IPS-15b (cell line): Measurements from ENCODE around the gene DACT2.

ENCODE experiments used
- H3K27me3 ChIP-seq: one replicate; pipeline ENCODE4 v1.6.1; 2013; ENCODE audit warnings: low read length; ENCODE audit not compliant: control insufficient read depth, insufficient read depth
- H3K36me3 ChIP-seq: one replicate; pipeline ENCODE4 v1.6.1; 2013; ENCODE audit warnings: low read length; ENCODE audit not compliant: control insufficient read depth, insufficient read depth
- H3K4me1 ChIP-seq: one replicate; pipeline ENCODE4 v1.6.1; 2013; ENCODE audit warnings: mild to moderate bottlenecking, low read length; ENCODE audit not compliant: control insufficient read depth, insufficient read depth
- H3K4me3 ChIP-seq: one replicate; pipeline ENCODE4 v1.5.1; 2013; ENCODE audit warnings: low read depth, low read length
- H3K9ac ChIP-seq: one replicate; pipeline ENCODE4 v1.6.1; 2013; ENCODE audit warnings: low read depth, mild to moderate bottlenecking, low read length
- H3K9me3 ChIP-seq: one replicate; pipeline ENCODE4 v1.6.1; 2013; ENCODE audit warnings: mild to moderate bottlenecking, low read length; ENCODE audit not compliant: control insufficient read depth, insufficient read depth

DACT2 gene

DNA sequence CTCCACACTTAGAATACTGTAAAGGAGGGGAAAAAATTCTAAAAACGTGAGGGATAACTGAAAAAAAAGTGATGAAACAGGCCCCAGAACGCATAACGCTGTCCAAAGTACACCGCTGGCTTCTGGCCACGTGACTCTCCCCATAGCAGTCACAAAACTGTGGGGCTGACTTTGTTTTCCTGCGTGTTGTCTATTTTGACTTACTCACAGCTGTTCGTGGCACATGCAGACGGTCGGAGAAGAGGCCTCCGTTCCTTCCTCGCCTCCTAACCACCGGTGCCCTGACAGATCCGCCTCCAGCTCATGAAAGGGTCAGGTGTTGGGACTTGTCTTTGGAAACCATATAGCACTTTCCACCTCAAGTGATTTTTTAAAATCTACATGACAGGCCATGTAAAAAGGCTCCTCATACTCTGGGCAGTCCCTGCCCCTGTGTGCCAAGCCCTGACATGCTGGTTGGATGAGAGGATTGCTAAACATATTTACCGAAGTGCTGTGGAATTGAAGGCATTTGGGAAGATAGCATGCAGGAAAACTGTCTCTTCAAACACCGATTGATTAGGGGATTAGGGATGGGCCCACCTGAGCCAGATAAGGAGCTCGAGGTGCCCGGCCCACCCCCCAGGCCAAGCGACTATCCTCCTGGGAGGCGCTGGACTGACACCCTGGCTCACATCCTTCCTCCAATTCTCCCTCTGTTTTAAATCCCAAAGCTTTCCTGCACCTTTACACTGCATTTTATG lies 54.8 kb downstream of the DACT2 start:
- no peaks in the 10 kb centered on the region for H3K4me1 ChIP-seq
- no peaks in the 10 kb centered on the region for H3K36me3 ChIP-seq
- no peak overlapping the region for H3K9ac ChIP-seq
- no peaks in the 10 kb centered on the region for H3K27me3 ChIP-seq
- no peaks in the 10 kb centered on the region for H3K9me3 ChIP-seq
- no peak overlapping the region for H3K4me3 ChIP-seq

DNA sequence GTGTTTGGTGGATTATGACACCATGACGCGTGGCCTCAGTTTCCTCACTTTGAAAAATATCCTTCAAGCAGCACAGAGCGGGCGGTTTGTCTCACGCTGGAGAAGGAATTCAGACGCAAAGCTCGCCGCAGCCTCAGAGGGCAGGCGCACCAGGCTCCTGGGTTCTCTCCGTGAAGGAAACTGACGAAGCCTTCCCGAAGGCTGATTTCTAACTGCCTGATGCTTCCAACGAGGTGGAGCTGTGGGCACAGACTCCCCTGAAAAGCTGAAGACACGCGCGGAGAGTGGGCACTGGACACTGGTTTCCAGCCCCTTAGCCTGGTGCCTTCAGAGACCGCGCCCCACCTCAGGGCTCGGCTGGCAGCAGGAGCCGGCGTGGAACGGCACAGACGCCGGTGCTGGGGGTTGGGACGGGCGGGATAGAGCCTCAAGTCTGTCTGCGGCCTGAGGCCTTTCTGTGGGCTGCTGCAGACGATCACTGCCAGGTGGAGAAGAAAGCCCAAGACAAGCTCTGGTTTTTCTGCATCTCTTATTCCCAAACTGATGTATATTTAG lies 56.1 kb downstream of the DACT2 start:
- Histone ChIP-seq H3K36me3 (no peaks in the 10 kb centered on the region), H3K27me3 (no peaks in the 10 kb centered on the region), H3K4me3 (no peak overlapping the region), H3K9me3 (no peaks in the 10 kb centered on the region), H3K4me1 (no peaks in the 10 kb centered on the region), H3K9ac (no peak overlapping the region)

DNA sequence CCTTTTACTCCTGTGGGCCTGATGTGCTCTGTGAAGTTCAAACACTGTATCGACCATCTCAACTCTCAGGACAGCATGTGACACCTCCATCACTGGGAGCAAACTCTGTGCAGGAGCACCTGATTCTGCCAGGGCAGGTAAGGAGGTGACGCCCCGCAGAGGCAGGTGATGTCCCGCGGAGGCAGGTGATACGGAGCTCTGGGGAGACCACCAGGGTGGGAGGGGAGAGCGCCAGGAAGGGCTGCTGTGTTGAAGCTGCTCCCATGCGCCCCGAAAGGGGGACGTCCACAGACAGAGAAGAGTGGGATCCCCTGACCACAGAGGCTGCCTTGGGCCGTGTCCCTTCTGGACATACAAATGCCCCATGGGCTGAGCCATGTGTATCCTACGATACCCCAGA lies 58.3 kb downstream of the DACT2 start:
- Histone ChIP-seq H3K27me3 (peaks cover 3% of the 10 kb centered on the region), H3K4me1 (no peaks in the 10 kb centered on the region), H3K36me3 (no peaks in the 10 kb centered on the region), H3K9ac (no peak overlapping the region), H3K4me3 (no peak overlapping the region), H3K9me3 (no peaks in the 10 kb centered on the region)

DNA sequence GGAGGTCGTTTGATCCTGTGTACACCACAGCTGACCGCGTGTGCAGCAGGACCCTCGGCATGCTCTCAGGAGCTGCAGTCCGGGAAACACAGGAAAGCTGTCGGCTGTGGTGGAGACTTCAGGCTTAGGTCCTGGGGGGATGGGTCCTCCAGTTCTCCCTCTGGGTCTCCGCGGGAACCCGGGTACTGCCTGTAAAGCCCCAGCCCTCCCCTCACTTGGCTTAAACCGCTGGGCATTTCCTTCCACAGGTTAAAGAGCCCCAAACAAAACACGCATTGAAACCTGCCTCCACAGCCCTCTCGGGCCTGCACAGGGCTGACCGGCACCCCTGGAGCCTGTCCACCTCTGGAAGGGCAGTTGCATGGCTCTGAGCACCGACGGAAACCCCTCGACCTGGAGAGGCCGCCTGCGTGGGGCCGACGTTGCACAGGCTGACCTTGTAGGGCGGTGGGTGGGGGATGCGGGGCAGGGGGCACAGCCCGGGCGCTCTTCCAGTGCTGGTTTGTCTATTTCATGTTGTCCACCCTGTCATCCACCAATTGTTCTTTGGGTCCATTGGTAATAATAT lies 59.1 kb downstream of the DACT2 start:
- H3K36me3 ChIP-seq: no peaks in the 10 kb centered on the region

DNA sequence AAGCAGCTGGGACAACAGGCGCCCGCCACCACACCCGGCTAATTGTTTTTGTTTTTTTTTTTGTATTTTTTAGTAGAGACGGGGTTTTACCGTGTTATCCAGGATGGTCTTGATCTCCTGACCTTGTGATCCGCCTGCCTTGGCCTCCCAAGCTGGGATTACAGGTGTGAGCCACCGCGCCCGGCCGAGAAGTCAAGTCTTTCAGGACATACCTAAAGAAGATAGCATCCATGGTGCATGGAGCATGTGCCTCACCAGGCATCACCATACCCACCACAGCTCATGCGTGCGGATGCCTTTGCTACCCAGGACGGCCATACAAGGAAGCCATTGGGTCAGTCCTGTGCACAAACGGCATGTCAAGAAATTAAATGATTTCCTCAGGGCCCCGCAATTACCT lies 60.8 kb downstream of the DACT2 start:
- Histone ChIP-seq H3K9me3 (no peaks in the 10 kb centered on the region), H3K9ac (no peak overlapping the region), H3K36me3 (no peaks in the 10 kb centered on the region), H3K4me1 (no peaks in the 10 kb centered on the region), H3K27me3 (peaks cover 3% of the 10 kb centered on the region), H3K4me3 (no peak overlapping the region)

More for the DNA sequence above, 59.1 kb downstream of the DACT2 start:
- Histone ChIP-seq H3K4me3 (no peak overlapping the region), H3K27me3 (peaks cover 3% of the 10 kb centered on the region), H3K9me3 (no peaks in the 10 kb centered on the region), H3K4me1 (no peaks in the 10 kb centered on the region), H3K9ac (no peak overlapping the region)

DNA sequence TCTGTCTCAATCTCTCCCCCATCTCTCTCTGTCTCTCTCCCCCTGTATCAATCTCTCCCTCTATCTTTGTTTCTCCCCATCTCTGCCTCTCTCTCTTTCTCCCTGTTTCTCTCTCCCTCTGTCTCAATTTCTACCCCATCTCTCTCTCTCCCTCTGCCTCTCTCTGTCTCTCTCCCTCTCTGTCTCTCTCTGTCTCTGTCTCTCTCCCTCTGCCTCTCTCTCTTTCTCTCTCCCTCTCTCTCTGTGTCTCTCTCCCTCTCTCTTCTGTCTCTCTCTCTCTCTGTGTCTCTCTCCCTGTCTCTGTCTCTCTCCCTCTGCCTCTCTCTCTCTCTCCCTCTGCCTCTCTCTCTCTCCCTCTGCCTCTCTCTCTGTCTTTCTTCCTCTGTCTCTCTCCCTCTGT lies 62.6 kb downstream of the DACT2 start:
- Histone ChIP-seq H3K27me3 (peaks cover 3% of the 10 kb centered on the region), H3K9me3 (no peaks in the 10 kb centered on the region), H3K4me1 (no peaks in the 10 kb centered on the region), H3K4me3 (no peak overlapping the region), H3K36me3 (no peaks in the 10 kb centered on the region), H3K9ac (no peak overlapping the region)
